WTC11 (cell line): ENCODE data around the gene ABHD16A. TPM values are rescaled to one million over a fixed set of nuclear protein-coding genes. Genes with fewer than 3 reads are reported as not detected.
A peak's percentile ranks its signal among the peaks of the same experiment; 100 is the strongest.

Experiments used
- ATAC-seq: fragments of 200-7000 bp; cut with Tn5 transposase; 2 replicates; pipeline ENCODE4 v1.10.0; 2021; ENCODE audit warnings: mild to moderate bottlenecking, moderate library complexity
- CTCF ChIA-PET: fragments of 300-600 bp; sonication (Branson Sonifier 250); formaldehyde crosslinking; loops from one replicate; lab custom pipeline; 2021; ENCODE audit warnings: antibody characterized with exemption; lab: Charles Lee
- POLR2A ChIA-PET: fragments of 350-600 bp; sonication (Branson Sonifier 250); formaldehyde crosslinking; loops from one replicate; lab custom pipeline; 2021; ENCODE audit warnings: antibody characterized with exemption; lab: Charles Lee
- DNase-seq: peaks from one replicate; pipeline ENCODE4 v3.0.0; 2021; ENCODE audit warnings: low spot score
- H3K27ac Mint-ChIP-seq: 2 replicates; pipeline ENCODE4 v1.8.0; 2021; ENCODE audit warnings: mixed read lengths
- H3K27me3 Mint-ChIP-seq: 2 replicates; pipeline ENCODE4 v1.8.0; 2021; ENCODE audit warnings: low read depth, mild to moderate bottlenecking, moderate library complexity, mixed read lengths
- H3K36me3 Mint-ChIP-seq: 2 replicates; pipeline ENCODE4 v1.8.0; 2021; ENCODE audit warnings: mixed read lengths
- H3K4me1 Mint-ChIP-seq: 2 replicates; pipeline ENCODE4 v1.8.0; 2022; ENCODE audit warnings: mixed read lengths
- H3K4me3 Mint-ChIP-seq: 2 replicates; pipeline ENCODE4 v1.8.0; 2021; ENCODE audit warnings: mild to moderate bottlenecking, moderate library complexity, mixed read lengths
- H3K9me3 Mint-ChIP-seq: 2 replicates; pipeline ENCODE4 v1.8.0; 2021; ENCODE audit warnings: mixed read lengths
- CREB1 ChIP-seq: sonication (generic); formaldehyde crosslinking; IDR thresholded peaks from 2 replicates; pipeline ENCODE4 v1.8.0; 2023; ENCODE audit warnings: mild to moderate bottlenecking, missing genetic modification reagents
- CREM ChIP-seq: sonication (generic); formaldehyde crosslinking; IDR thresholded peaks from 2 replicates; pipeline ENCODE4 v1.8.1; 2022; ENCODE audit warnings: mild to moderate bottlenecking, missing genetic modification reagents, moderate library complexity
- EMX1 ChIP-seq: fragments of 250-450 bp; sonication (Bioruptor Pico); IDR thresholded peaks from 2 replicates; pipeline ENCODE4 v1.8.0; 2021; ENCODE audit warnings: mild to moderate bottlenecking
- ETV6 ChIP-seq: sonication (generic); formaldehyde crosslinking; IDR thresholded peaks from 2 replicates; pipeline ENCODE4 v1.8.1; 2022; ENCODE audit warnings: mild to moderate bottlenecking, missing genetic modification reagents
- GTF2I ChIP-seq: fragments of 250-450 bp; sonication (Bioruptor Pico); conservative IDR thresholded peaks from 2 replicates; pipeline ENCODE4 v1.4.0; 2021; ENCODE audit warnings: mild to moderate bottlenecking
- RELA ChIP-seq: sonication (generic); formaldehyde crosslinking; IDR thresholded peaks from 2 replicates; pipeline ENCODE4 v1.8.1; 2022; ENCODE audit warnings: missing genetic modification reagents, mild to moderate bottlenecking, borderline replicate concordance
- SOX15 ChIP-seq: fragments of 250-450 bp; sonication (Bioruptor Pico); IDR thresholded peaks from 2 replicates; pipeline ENCODE4 v1.9.0; 2021; ENCODE audit warnings: mild to moderate bottlenecking
- TP53 ChIP-seq: sonication (generic); formaldehyde crosslinking; IDR thresholded peaks from 2 replicates; pipeline ENCODE4 v1.8.1; 2023; ENCODE audit warnings: mild to moderate bottlenecking, missing genetic modification reagents
- ZNF423 ChIP-seq: fragments of 250-450 bp; sonication (Bioruptor Pico); IDR thresholded peaks from 2 replicates; pipeline ENCODE4 v2.1.2; 2022; ENCODE audit warnings: mild to moderate bottlenecking, moderate library complexity
- total RNA-seq: library from RNA; stranded (reverse); gene quantifications from 3 replicates; pipeline ENCODE4 v1.2.3, GENCODE V29; 2021
- TF ChIP-seq, protein P1 (sequence below): sonication (generic); formaldehyde crosslinking; IDR thresholded peaks from 2 replicates; pipeline ENCODE4 v1.8.0; 2022; ENCODE audit warnings: mild to moderate bottlenecking, missing genetic modification reagents
- TF ChIP-seq, protein P2 (sequence below): sonication (generic); formaldehyde crosslinking; IDR thresholded peaks from 2 replicates; pipeline ENCODE4 v1.8.0; 2022; ENCODE audit warnings: mild to moderate bottlenecking, missing genetic modification reagents
- TF ChIP-seq, protein P3 (sequence below): sonication (generic); formaldehyde crosslinking; IDR thresholded peaks from 2 replicates; pipeline ENCODE4 v1.8.0; 2022; ENCODE audit warnings: mild to moderate bottlenecking, missing genetic modification reagents
- TF ChIP-seq, protein P4 (sequence below): sonication (generic); formaldehyde crosslinking; IDR thresholded peaks from 2 replicates; pipeline ENCODE4 v1.8.1; 2023; ENCODE audit warnings: mild to moderate bottlenecking, missing genetic modification reagents
- TF ChIP-seq, protein P5 (sequence below): sonication (generic); formaldehyde crosslinking; IDR thresholded peaks from 2 replicates; pipeline ENCODE4 v1.8.1; 2023; ENCODE audit warnings: mild to moderate bottlenecking, missing genetic modification reagents

Gene ABHD16A
- total RNA-seq, 1 experiment from 2014 or later, result 28.6 TPM

DNA sequence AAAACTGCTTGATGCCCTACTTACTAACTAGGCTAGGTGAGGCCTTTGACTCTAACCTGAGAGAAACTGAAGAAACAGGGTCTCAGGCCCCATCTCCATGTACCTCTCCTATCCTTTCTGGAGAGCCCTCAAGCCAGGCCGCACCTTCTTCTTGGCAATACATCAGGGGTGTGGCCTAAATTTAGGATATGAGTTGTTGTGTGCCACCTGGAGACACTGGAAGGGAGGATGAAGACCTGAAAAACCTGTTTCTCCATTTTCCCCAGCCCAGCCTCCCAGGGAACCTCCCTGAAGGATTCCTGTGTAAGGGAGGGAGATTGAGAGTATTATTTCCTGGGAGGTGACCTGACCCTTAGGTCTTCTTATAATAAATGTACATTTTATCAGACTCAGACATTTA is 15.1 kb upstream of the ABHD16A start:
- Mint-ChIP-seq H3K27ac (no peak overlapping the region), H3K4me1 (peaks cover 33% of the 10 kb centered on the region), H3K9me3 (no peaks in the 10 kb centered on the region), H3K27me3 (peaks cover 4% of the 10 kb centered on the region; the same call in 1 of the 2 replicates), H3K4me3 (peak overlapping the region; percentile 13; the same call in 1 of the 2 replicates), H3K36me3 (no peaks in the 10 kb centered on the region)
- CTCF ChIA-PET, result no interaction called here
- TF ChIP-seq ZNF423 (CRISPR knock-in tag), result no peak
- no peak for TF ChIP-seq ETV6 (CRISPR knock-in tag)
- TF ChIP-seq, protein P1, sequence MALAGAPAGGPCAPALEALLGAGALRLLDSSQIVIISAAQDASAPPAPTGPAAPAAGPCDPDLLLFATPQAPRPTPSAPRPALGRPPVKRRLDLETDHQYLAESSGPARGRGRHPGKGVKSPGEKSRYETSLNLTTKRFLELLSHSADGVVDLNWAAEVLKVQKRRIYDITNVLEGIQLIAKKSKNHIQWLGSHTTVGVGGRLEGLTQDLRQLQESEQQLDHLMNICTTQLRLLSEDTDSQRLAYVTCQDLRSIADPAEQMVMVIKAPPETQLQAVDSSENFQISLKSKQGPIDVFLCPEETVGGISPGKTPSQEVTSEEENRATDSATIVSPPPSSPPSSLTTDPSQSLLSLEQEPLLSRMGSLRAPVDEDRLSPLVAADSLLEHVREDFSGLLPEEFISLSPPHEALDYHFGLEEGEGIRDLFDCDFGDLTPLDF (CRISPR knock-in tag), result no peak
- no peak for TF ChIP-seq EMX1 (CRISPR knock-in tag)
- TF ChIP-seq RELA (CRISPR knock-in tag), result no peak
- DNase-seq (no peak), ATAC-seq (peak; percentile 11)
- POLR2A ChIA-PET, result no interaction called here

DNA sequence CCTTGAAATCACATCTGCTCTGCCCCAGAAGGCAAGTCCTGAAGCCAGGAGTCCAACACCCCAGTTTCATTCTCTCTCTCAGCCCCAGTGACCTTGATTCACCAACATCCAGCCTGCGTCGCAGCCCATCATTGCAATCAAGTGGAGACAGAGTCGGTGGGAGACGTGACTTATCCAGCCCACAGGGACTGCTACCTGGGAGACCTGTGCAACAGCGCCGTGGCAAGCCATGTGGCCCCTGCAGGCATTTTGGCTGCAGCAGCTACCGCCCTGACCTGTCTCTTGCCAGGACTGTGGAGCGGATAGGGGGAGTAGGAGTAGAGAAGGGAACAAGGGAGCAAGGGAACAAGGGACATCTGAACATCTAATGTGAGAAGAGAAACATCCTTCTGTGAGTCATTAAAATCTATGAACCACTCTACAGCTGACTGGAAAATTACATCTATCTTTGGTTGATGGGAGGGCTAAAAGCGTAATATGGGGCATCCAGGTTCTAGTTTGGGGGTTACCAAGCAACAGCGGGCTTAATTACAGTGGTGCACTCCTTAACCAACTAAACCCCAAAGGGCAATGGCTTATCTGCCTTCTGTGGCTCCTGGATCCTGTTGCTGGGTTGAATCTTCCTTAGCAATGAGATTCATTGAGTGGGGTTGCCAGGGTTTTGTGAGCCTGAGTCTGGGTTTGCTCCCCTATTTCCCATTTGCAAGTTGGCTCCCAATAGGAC is 14.5 kb upstream of the ABHD16A start:
- H3K27me3 Mint-ChIP-seq, result peaks cover 4% of the 10 kb centered on the region; the same call in 1 of the 2 replicates
- H3K4me1 Mint-ChIP-seq, result peaks cover 37% of the 10 kb centered on the region
- peak overlapping the region; percentile 20; the same call in 1 of the 2 replicates for H3K27ac Mint-ChIP-seq
- CTCF ChIA-PET, result interaction anchor here (0.5 to 1.3 kb wide), 6 partner anchors 12 to 385 kb away, joined by 3 to 9 read pairs (median 6); partner anchors contain the start of genes ABHD16A, DDAH2 and GPANK1
- peak; percentile 71 for DNase-seq
- H3K4me3 Mint-ChIP-seq, result no peak overlapping the region; the same call in 1 of the 2 replicates
- no peaks in the 10 kb centered on the region for H3K9me3 Mint-ChIP-seq
- peak; percentile 76 for ATAC-seq
- TF ChIP-seq, protein P2, sequence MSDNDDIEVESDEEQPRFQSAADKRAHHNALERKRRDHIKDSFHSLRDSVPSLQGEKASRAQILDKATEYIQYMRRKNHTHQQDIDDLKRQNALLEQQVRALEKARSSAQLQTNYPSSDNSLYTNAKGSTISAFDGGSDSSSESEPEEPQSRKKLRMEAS (CRISPR knock-in tag), result 0 out of 2 replicates have a peak, but pooled peaks have one; percentile 36
- TF ChIP-seq GTF2I (CRISPR knock-in tag) (no peak), SOX15 (CRISPR knock-in tag) (no peak)
- no peaks in the 10 kb centered on the region for H3K36me3 Mint-ChIP-seq
- POLR2A ChIA-PET, result no interaction called here

DNA sequence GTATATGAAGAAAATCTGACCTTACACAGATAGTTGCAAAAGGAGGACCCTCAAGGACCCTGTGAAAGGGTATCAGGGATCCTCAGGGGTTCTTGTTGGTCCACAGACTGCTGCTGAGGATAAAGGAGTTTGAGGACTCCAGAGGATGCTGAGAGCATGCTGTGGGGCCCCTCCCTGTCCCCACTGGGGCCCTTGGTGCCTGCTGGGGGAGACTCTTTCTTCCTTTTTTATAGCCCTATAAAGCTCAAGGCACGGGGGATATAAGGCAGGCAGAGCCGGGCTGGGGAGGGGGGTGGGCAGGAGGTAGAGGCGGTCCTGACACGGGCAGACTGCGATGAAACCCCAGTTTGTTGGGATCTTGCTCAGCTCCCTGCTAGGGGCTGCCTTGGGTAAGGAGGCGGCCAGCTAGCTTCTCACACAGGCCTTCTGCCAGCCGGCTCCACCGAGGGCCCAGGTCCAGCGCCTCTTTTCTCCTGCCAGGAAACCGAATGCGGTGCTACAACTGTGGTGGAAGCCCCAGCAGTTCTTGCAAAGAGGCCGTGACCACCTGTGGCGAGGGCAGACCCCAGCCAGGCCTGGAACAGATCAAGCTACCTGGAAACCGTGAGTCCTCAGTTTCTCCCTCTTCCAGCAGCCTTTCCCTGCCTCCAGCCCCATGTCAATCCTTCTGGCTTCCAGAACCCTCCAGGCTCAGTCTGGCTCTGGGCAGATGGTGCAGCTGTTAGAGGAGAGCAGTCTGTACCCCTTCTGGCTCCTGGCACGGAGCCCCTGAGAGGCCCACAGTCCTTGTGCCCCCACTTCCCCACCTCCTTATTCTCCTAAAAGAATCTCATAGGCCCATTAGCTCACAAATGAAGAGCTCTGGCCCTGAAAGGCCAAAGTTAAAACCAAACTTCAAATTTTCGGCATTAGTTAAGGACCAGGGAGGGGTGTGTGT is 12.2 kb upstream of the ABHD16A start, which contains the start of gene LY6G6D:
Gene LY6G6D, plus strand, starts transcription at position 327 of the 937 bp plus-strand sequence. Its CDS starts 8 bp downstream, at position 335.
- Mint-ChIP-seq H3K9me3 (no peaks in the 10 kb centered on the region), H3K27me3 (no peaks in the 10 kb centered on the region; the same call in 1 of the 2 replicates), H3K4me1 (peaks cover 45% of the 10 kb centered on the region), H3K36me3 (no peaks in the 10 kb centered on the region)
- no peak for DNase-seq
- CTCF ChIA-PET, result interaction anchor here (1.1 to 2.3 kb wide), 5 partner anchors 12 to 237 kb away, joined by 3 to 24 read pairs (median 6); partner anchors contain the start of genes ABHD16A and DDAH2
- TF ChIP-seq, protein P3, sequence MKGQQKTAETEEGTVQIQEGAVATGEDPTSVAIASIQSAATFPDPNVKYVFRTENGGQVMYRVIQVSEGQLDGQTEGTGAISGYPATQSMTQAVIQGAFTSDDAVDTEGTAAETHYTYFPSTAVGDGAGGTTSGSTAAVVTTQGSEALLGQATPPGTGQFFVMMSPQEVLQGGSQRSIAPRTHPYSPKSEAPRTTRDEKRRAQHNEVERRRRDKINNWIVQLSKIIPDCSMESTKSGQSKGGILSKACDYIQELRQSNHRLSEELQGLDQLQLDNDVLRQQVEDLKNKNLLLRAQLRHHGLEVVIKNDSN (CRISPR knock-in tag), result no peak
- TF ChIP-seq TP53 (CRISPR knock-in tag) (no peak), CREM (CRISPR knock-in tag) (no peak), CREB1 (no peak)
- TF ChIP-seq, protein P4, sequence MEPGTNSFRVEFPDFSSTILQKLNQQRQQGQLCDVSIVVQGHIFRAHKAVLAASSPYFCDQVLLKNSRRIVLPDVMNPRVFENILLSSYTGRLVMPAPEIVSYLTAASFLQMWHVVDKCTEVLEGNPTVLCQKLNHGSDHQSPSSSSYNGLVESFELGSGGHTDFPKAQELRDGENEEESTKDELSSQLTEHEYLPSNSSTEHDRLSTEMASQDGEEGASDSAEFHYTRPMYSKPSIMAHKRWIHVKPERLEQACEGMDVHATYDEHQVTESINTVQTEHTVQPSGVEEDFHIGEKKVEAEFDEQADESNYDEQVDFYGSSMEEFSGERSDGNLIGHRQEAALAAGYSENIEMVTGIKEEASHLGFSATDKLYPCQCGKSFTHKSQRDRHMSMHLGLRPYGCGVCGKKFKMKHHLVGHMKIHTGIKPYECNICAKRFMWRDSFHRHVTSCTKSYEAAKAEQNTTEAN (CRISPR knock-in tag), result no peak
- TF ChIP-seq, protein P5, sequence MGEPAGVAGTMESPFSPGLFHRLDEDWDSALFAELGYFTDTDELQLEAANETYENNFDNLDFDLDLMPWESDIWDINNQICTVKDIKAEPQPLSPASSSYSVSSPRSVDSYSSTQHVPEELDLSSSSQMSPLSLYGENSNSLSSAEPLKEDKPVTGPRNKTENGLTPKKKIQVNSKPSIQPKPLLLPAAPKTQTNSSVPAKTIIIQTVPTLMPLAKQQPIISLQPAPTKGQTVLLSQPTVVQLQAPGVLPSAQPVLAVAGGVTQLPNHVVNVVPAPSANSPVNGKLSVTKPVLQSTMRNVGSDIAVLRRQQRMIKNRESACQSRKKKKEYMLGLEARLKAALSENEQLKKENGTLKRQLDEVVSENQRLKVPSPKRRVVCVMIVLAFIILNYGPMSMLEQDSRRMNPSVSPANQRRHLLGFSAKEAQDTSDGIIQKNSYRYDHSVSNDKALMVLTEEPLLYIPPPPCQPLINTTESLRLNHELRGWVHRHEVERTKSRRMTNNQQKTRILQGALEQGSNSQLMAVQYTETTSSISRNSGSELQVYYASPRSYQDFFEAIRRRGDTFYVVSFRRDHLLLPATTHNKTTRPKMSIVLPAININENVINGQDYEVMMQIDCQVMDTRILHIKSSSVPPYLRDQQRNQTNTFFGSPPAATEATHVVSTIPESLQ (CRISPR knock-in tag), result no peak
- TF ChIP-seq, all 79 proteins: peak for 0
- H3K27ac Mint-ChIP-seq, result no peak within 1 kb of the TSS
- POLR2A ChIA-PET, result interaction anchor here (1.2 kb wide), 1 partner anchor 112 kb away, joined by 6 read pairs; the partner anchor contains the start of gene HSPA1B
- no peak within 1 kb of the TSS for H3K4me3 Mint-ChIP-seq
- no peak for ATAC-seq
